VCaP (cell line): ENCODE data around the gene LTN1.
A peak's percentile ranks its signal among the peaks of the same experiment; 100 is the strongest.

ENCODE experiments used
- H3K27ac ChIP-seq: fragments of 450-650 bp; 2 replicates; pipeline ENCODE4 v1.5.1; 2017
- CTCF ChIP-seq: fragments of 450-650 bp; conservative IDR thresholded peaks from 2 replicates; pipeline ENCODE4 v1.5.1; 2017; ENCODE audit warnings: mild to moderate bottlenecking, moderate library complexity

LTN1 gene

GRCh38 chr21:28992526-28993292, at the start of gene LTN1:
TSS of gene LTN1 (minus strand) at chr21:28992877. CDS start at chr21:28992805, 72 bp downstream.
- H3K27ac ChIP-seq: peak within 1 kb of the TSS; percentile 83
- TF ChIP-seq CTCF: no peak

GRCh38 chr21:29034678-29035077, 42.0 kb upstream of the LTN1 start:
- TF ChIP-seq CTCF: no peak
- no peak overlapping the region for H3K27ac ChIP-seq

- TF ChIP-seq CTCF: no peak
- H3K27ac ChIP-seq: peak overlapping the region; percentile 27
Measured at GRCh38 chr21:29033871-29034270, 41.2 kb upstream of the LTN1 start.

- peak overlapping the region; percentile 27 for H3K27ac ChIP-seq
- TF ChIP-seq CTCF: no peak
Measured at GRCh38 chr21:29033301-29033700, 40.6 kb upstream of the LTN1 start.

GRCh38 chr21:29030909-29031308, 38.2 kb upstream of the LTN1 start:
- no peak overlapping the region for H3K27ac ChIP-seq
- no peak for TF ChIP-seq CTCF

- no peak overlapping the region for H3K27ac ChIP-seq
- no peak for TF ChIP-seq CTCF
Measured at GRCh38 chr21:29029524-29029923, 36.8 kb upstream of the LTN1 start.

- no peak for TF ChIP-seq CTCF
- peak overlapping the region; percentile 96 for H3K27ac ChIP-seq
Measured at GRCh38 chr21:29025328-29025713, 32.6 kb upstream of the LTN1 start.
